MM.1S (cell line): ENCODE results near the gene SLC22A3.

ENCODE experiments used
- DNase-seq: peaks from one replicate; pipeline ENCODE4 v3.0.0-alpha.2; 2015
- H2AFZ ChIP-seq: fragments of 300-600 bp; sonication (generic); 2 replicates; pipeline ENCODE4 v1.6.0; 2016; ENCODE audit warnings: antibody characterized with exemption, low read length
- H3F3A ChIP-seq: fragments of 300-600 bp; sonication (generic); 2 replicates; pipeline ENCODE4 v1.6.1; 2016; ENCODE audit warnings: mild to moderate bottlenecking, antibody characterized with exemption, low read length, moderate library complexity, mixed read lengths; ENCODE audit not compliant: insufficient read depth
- H3K27ac ChIP-seq: fragments of 300-600 bp; sonication (generic); 2 replicates; pipeline ENCODE4 v1.5.1; 2016; ENCODE audit warnings: mild to moderate bottlenecking, low read length
- H3K27me3 ChIP-seq: fragments of 300-600 bp; sonication (generic); replicated peaks from 2 replicates; pipeline ENCODE4 v1.6.0; 2016; ENCODE audit warnings: low read length; ENCODE audit not compliant: insufficient read depth
- H3K36me3 ChIP-seq: fragments of 300-600 bp; sonication (generic); replicated peaks from 2 replicates; pipeline ENCODE4 v1.6.1; 2016; ENCODE audit warnings: mild to moderate bottlenecking, low read length, mixed read lengths; ENCODE audit not compliant: insufficient read depth
- H3K4me1 ChIP-seq: fragments of 300-600 bp; sonication (generic); 2 replicates; pipeline ENCODE4 v1.6.1; 2016; ENCODE audit warnings: low read length, mixed read lengths
- H3K4me2 ChIP-seq: fragments of 300-600 bp; sonication (generic); 2 replicates; pipeline ENCODE4 v1.6.0; 2016; ENCODE audit warnings: low read depth, low read length
- H3K4me3 ChIP-seq: fragments of 300-600 bp; sonication (generic); 2 replicates; pipeline ENCODE4 v1.5.1; 2016; ENCODE audit warnings: low read length, mixed read lengths
- H3K79me2 ChIP-seq: fragments of 300-600 bp; sonication (generic); 2 replicates; pipeline ENCODE4 v1.6.1; 2016; ENCODE audit warnings: mixed run types, low read length, mixed read lengths
- H3K9ac ChIP-seq: fragments of 300-600 bp; sonication (generic); 2 replicates; pipeline ENCODE4 v1.6.1; 2016; ENCODE audit warnings: low read length, mixed read lengths
- H3K9me2 ChIP-seq: fragments of 300-600 bp; sonication (generic); replicated peaks from 2 replicates; pipeline ENCODE4 v1.6.1; 2016; ENCODE audit warnings: mild to moderate bottlenecking, low read length, mixed read lengths; ENCODE audit not compliant: insufficient read depth
- H3K9me3 ChIP-seq: fragments of 300-600 bp; sonication (generic); replicated peaks from 2 replicates; pipeline ENCODE4 v1.6.1; 2016; ENCODE audit warnings: mild to moderate bottlenecking, low read length, mixed read lengths; ENCODE audit not compliant: insufficient read depth
- H4K20me1 ChIP-seq: fragments of 300-600 bp; sonication (generic); 2 replicates; pipeline ENCODE4 v1.6.1; 2016; ENCODE audit warnings: mild to moderate bottlenecking, low read length, moderate library complexity, mixed read lengths; ENCODE audit not compliant: insufficient read depth
- CTCF ChIP-seq: fragments of 300-600 bp; sonication (generic); IDR thresholded peaks from 2 replicates; pipeline ENCODE4 v1.5.1; 2016; ENCODE audit warnings: antibody characterized with exemption, low read length, mixed read lengths
- EZH2 ChIP-seq: fragments of 300-600 bp; sonication (generic); optimal IDR thresholded peaks from 2 replicates; pipeline ENCODE3; 2017; ENCODE audit warnings: low read depth, mild to moderate bottlenecking, antibody characterized with exemption, low read length, mixed read lengths
- EZH2phosphoT487 ChIP-seq: fragments of 300-600 bp; sonication (generic); IDR thresholded peaks from 2 replicates; pipeline ENCODE4 v1.6.1; 2018; ENCODE audit warnings: antibody characterized with exemption, low read length

The SLC22A3 gene

GRCh38 chr6:160428818-160429619 is 80.8 kb downstream of the SLC22A3 start:
- Histone ChIP-seq H2AFZ (no peak overlapping the region), H3K9me3 (no peaks in the 10 kb centered on the region), H3K27me3 (no peaks in the 10 kb centered on the region), H3K9me2 (no peaks in the 10 kb centered on the region), H4K20me1 (no peaks in the 10 kb centered on the region), H3K4me1 (no peaks in the 10 kb centered on the region), H3K36me3 (no peaks in the 10 kb centered on the region), H3K79me2 (no peaks in the 10 kb centered on the region), H3F3A (no peaks in the 10 kb centered on the region), H3K27ac (no peak overlapping the region), H3K9ac (no peak overlapping the region), H3K4me3 (no peak overlapping the region), H3K4me2 (no peak overlapping the region)
- no peak for DNase-seq
- TF ChIP-seq CTCF (no peak), EZH2 (no peak), EZH2phosphoT487 (no peak)

- Histone ChIP-seq H3K9me2 (no peaks in the 10 kb centered on the region), H4K20me1 (no peaks in the 10 kb centered on the region), H3K36me3 (no peaks in the 10 kb centered on the region), H3K27me3 (no peaks in the 10 kb centered on the region), H3K4me1 (no peaks in the 10 kb centered on the region), H3K4me3 (no peak overlapping the region), H3K4me2 (no peak overlapping the region), H3K27ac (no peak overlapping the region), H2AFZ (no peak overlapping the region), H3K9ac (no peak overlapping the region), H3F3A (no peaks in the 10 kb centered on the region), H3K79me2 (no peaks in the 10 kb centered on the region), H3K9me3 (no peaks in the 10 kb centered on the region)
- DNase-seq = no peak
- TF ChIP-seq CTCF = no peak
- no peak for TF ChIP-seq EZH2phosphoT487
- TF ChIP-seq EZH2 = no peak
Observed at GRCh38 chr6:160429620-160429895, 81.4 kb downstream of the SLC22A3 start.

- H2AFZ ChIP-seq = no peak overlapping the region
Observed at GRCh38 chr6:160430203-160430602, 82.0 kb downstream of the SLC22A3 start.

More at GRCh38 chr6:160430203-160430602, 82.0 kb downstream of the SLC22A3 start:
- Histone ChIP-seq H4K20me1 (no peaks in the 10 kb centered on the region), H3K4me3 (no peak overlapping the region), H3K9ac (no peak overlapping the region), H3K9me3 (no peaks in the 10 kb centered on the region), H3K36me3 (no peaks in the 10 kb centered on the region), H3K79me2 (no peaks in the 10 kb centered on the region), H3K27me3 (no peaks in the 10 kb centered on the region), H3F3A (no peaks in the 10 kb centered on the region), H3K27ac (no peak overlapping the region), H3K4me2 (no peak overlapping the region), H3K9me2 (no peaks in the 10 kb centered on the region), H3K4me1 (no peaks in the 10 kb centered on the region)
- DNase-seq = no peak
- no peak for TF ChIP-seq EZH2phosphoT487
- no peak for TF ChIP-seq EZH2
- TF ChIP-seq CTCF = no peak
